GM06990 (cell line): Measurements from ENCODE around the gene ZFYVE28.

Experiments
- DNase-seq: peaks from one replicate; pipeline ENCODE4 v3.0.0-alpha.2; 2011; ENCODE audit not compliant: insufficient read length; ENCODE audit errors: extremely low read depth
- H3K27me3 ChIP-seq: replicated peaks from 2 replicates; pipeline ENCODE4 v1.6.0; 2011; ENCODE audit warnings: low read length; ENCODE audit not compliant: control insufficient read depth, insufficient read depth
- H3K36me3 ChIP-seq: 2 replicates; pipeline ENCODE4 v1.5.1; 2011; ENCODE audit warnings: low read length; ENCODE audit not compliant: control insufficient read depth, insufficient read depth
- H3K4me3 ChIP-seq: replicated peaks from 2 replicates; pipeline ENCODE4 v1.5.1; 2011; ENCODE audit warnings: low read depth, mild to moderate bottlenecking, control low read depth, low read length
- CTCF ChIP-seq: IDR thresholded peaks from 2 replicates; pipeline ENCODE4 v1.5.1; 2011; ENCODE audit warnings: low read length, control low read depth, mild to moderate bottlenecking, inconsistent platforms; ENCODE audit not compliant: insufficient read depth, poor library complexity, severe bottlenecking

ZFYVE28 gene

GRCh38 chr4:2371765-2372487, 46.5 kb downstream of the ZFYVE28 start:
- no peak for TF ChIP-seq CTCF
- Histone ChIP-seq H3K27me3 (no peaks in the 10 kb centered on the region), H3K4me3 (no peak overlapping the region), H3K36me3 (no peaks in the 10 kb centered on the region)
- DNase-seq, result no peak

- Histone ChIP-seq H3K36me3 (no peaks in the 10 kb centered on the region), H3K27me3 (no peaks in the 10 kb centered on the region), H3K4me3 (no peak overlapping the region)
- TF ChIP-seq CTCF, result no peak
- no peak for DNase-seq
Measured at GRCh38 chr4:2370597-2371320, 47.7 kb downstream of the ZFYVE28 start.

GRCh38 chr4:2368746-2369437, 49.6 kb downstream of the ZFYVE28 start:
- TF ChIP-seq CTCF, result no peak
- no peak for DNase-seq
- H3K36me3 ChIP-seq, result no peaks in the 10 kb centered on the region
- no peak overlapping the region for H3K4me3 ChIP-seq
- H3K27me3 ChIP-seq, result no peaks in the 10 kb centered on the region

GRCh38 chr4:2367626-2368025, 50.8 kb downstream of the ZFYVE28 start:
- Histone ChIP-seq H3K36me3 (no peaks in the 10 kb centered on the region), H3K4me3 (no peak overlapping the region), H3K27me3 (no peaks in the 10 kb centered on the region)
- no peak for DNase-seq
- TF ChIP-seq CTCF, result no peak

- no peak for TF ChIP-seq CTCF
- no peaks in the 10 kb centered on the region for H3K36me3 ChIP-seq
- no peak overlapping the region for H3K4me3 ChIP-seq
- no peaks in the 10 kb centered on the region for H3K27me3 ChIP-seq
- no peak for DNase-seq
Measured at GRCh38 chr4:2366252-2367192, 51.9 kb downstream of the ZFYVE28 start.
